GM21723 (cell line): ENCODE measurements around the gene TMCO4.

Experiments used
- ATAC-seq: cut with Tn5 transposase; IDR thresholded peaks from one replicate; pipeline ENCODE4 v1.9.1; 2021; ENCODE audit warnings: mild to moderate bottlenecking, moderate library complexity; ENCODE audit not compliant: unreplicated experiment

Gene TMCO4

DNA sequence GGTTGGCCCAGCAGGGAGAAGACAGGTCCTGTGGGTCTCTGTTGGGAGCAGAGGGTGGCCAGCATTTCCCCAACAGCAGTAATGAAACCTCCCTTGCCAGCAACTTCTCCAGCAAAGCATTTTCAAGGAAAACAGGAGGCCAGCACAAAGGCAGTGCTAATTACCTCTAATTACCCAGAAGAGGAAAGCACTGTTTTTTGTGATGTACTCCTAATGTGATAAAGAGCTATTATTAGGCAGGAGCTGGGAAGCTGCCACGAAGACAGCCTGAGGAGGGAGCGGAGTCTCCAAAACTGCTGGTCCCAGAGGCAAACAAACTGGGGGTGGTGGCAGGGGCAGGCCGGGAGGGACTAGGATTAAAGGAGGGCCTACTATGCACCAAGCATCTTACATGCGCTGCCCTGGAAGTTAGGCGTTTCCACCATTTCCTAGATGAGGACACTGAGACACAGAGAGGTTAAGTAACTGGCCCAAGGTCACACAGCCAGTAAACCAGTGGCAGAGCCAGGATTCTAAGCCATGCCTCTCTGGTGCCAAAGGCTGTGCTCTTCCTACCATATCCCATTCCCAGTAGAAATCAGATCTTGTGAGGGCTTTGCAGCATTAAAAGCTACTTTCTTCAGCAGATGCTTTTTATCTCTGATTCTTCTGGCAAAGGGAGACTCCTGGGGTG lies 110.5 kb downstream of the TMCO4 start:
- ATAC-seq = no peak

DNA sequence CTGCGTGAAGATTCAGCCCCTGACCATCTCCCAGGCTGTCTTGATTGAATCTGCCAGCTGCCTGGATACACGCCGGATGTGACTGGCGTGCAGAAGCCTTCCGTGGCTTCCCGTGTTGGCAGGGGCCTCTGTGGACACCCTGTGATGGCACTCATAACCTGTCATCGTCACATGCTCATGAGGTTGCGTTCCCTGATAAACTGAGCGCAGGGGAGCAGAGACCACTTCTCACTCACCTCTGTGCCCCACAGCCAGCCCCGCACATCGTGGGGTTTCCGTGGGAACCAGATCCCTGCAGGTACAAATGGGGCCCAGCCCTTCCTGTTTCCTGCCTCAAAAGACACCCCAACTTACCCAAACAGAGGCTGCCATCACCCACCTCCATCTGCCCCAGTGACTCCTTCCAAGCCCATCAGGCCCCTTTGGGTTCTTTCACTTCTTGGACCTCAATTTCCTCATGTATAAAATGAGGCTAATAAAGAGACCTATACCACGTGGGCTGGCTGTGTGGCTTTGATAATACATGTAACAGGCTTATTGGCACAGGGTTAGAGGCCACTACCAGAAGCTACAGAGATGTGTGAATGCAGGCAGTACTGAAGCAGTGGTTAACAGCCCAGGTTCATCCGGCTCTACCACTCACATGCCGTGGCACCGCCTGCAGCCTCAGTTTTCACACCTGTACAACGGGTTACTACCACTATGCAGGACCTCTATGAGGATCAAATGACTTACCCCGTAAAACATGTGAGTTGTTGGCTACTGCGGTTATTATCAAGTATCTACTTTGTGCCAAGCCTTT lies 111.5 kb downstream of the TMCO4 start:
- ATAC-seq = no peak

DNA sequence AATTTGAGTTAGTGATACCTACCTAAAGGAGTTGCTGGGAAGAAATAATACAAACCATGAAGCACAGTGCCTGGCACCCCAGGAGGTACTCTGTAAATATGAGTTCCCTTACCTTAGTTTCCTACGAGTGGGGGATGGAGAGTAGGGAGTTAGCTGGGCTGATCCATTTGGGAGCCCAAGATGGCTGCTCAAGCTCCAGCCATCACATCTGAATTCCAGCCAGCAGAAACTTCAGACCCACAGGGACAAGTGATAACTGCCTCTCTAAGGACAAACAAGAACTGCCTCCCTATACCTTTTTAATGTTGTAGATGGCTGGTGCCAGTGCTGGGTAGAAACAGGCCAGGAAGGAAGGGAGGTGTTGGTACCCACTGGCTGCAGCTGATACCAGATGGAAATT lies 112.3 kb downstream of the TMCO4 start:
- ATAC-seq = no peak

DNA sequence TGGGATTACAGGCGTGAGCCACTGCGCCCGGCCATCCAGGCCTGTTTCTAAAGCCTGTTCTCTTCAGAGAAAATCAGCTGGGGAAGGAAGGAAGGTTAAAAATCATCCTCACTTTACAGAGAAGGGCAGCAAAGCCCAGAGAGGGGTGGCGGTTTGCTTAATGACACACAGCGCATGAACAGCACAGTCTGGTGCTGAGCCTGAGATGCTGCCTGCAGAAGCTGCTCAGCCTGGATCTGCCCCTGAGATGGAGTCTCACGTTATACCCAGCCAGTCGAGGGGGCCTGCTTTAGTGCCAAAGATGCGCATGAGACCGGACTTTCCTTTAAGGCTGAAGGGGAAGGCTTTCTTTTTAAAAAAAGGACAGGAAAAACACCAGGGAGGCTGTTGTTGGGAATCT lies 113.7 kb downstream of the TMCO4 start:
- ATAC-seq = no peak

DNA sequence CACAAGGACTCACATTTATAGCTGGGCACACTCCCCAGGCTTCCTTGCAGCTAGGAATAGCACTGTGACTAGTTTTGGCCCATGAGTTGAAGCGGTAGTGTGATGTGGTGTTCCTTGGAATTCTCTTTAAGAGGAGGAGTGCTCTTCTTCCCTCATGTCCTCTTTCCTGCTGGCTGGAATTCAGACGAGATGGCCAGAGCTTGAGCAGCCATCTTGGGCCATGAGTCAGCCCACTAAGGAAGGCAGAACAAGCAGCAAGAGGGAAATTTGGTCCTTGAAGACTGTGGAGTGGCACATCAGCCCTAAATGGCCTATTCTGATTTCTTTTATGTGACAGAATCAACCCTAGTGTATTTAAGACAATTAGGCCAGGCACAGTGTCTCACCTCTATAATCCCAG lies 115.0 kb downstream of the TMCO4 start:
- no peak for ATAC-seq

DNA sequence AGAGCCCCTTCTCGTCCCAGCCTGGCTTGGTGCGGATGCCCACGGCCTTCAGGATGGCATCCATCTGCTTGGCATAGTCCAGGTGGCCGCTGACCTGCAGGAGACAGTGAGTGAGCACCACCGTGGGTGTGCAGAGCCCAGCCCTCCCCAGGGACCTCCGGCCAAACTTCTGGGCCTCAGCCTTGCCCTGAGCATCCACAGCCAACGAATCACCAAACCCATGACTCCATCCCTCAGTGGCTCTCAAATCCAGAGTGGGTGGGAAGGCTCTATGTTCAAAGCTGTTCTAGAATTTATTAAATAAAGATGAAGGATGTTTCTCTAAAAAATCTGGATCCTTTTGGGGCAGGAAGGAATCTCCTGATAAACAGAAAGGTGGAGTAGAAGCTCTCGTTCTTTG lies 116.4 kb downstream of the TMCO4 start:
- ATAC-seq = no peak

DNA sequence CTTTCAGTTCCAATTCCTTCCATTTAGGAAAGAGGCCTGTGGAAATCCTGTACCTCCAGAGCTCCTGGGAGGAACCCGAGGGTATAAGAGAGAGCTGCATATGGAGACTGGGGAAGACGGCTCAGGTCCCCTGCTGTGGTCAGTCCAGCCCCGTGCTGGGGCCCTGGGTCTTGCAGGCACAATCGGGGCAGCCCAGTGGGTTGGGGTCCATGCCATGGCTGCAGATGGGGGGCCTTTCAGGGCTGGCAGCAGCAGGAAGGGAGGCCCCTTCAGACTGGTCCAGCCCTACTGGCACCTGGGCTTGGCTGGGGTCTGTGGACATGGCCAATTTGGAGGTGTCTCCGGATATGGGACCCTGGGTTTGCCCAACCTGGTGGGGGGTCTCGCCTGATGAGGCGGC lies 116.8 kb downstream of the TMCO4 start:
- ATAC-seq = no peak

DNA sequence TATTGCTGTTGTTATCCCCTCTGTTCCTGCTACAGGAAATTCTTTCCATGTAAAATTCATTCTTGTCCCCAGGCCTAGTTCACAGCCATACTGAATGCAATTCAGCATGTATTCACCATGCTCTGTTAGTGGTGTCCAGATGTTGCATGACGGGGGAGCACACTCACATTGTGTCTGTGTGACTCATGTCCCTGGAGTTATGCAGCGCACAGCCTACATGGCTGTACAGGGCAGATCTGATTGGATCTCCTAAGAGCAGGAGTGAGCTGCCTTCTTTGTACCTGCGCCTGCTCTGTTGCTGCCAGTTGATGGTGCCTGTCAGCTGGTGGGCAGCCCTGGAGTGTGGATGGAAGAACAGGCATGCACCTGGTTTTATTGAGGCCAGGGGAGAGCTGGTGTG lies 117.5 kb downstream of the TMCO4 start:
- no peak for ATAC-seq

DNA sequence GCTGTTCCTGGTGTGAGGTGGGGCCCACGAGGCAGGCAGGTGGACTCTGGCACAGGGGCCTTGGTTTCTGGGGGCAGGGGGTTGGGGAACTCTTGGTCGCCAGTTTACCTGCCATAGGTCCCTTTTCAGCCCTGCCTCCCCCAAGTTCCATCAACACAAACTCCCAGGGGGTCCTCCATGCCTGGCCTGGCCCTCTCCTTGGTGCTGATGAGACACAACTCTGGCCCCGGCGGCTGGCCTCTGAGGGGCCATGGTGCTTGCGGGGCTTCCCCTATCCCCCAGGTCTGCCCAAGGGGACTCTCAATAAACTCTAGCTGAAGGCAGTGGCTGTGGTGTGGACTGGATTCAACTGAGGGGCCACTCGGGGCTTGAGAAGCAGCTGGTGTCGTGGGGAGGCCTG lies 119.1 kb downstream of the TMCO4 start:
- no peak for ATAC-seq

DNA sequence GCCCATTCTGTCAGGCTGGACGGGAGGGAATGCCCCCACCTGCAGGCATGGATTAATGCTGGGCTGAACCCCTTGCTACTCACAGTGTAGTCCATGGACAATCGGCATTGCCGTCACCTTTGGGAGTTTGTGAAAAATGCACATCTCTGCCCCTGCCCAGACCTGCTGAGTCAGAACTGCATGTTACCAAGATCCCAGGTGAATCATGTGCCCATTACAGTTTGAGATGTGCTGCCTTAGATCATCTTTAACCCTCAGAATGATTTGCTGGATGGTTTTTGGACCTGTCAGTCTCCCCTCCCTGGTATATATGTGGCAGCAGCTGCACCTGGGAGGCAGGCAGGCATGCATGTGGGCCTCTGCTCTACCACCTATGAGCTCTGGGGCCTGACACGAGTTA lies 120.0 kb downstream of the TMCO4 start:
- no peak for ATAC-seq

DNA sequence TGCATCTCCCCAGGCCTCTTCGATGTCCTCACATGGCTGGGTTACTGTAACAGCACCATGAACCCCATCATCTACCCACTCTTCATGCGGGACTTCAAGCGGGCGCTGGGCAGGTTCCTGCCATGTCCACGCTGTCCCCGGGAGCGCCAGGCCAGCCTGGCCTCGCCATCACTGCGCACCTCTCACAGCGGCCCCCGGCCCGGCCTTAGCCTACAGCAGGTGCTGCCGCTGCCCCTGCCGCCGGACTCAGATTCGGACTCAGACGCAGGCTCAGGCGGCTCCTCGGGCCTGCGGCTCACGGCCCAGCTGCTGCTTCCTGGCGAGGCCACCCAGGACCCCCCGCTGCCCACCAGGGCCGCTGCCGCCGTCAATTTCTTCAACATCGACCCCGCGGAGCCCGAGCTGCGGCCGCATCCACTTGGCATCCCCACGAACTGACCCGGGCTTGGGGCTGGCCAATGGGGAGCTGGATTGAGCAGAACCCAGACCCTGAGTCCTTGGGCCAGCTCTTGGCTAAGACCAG lies 120.7 kb downstream of the TMCO4 start:
- ATAC-seq = no peak

DNA sequence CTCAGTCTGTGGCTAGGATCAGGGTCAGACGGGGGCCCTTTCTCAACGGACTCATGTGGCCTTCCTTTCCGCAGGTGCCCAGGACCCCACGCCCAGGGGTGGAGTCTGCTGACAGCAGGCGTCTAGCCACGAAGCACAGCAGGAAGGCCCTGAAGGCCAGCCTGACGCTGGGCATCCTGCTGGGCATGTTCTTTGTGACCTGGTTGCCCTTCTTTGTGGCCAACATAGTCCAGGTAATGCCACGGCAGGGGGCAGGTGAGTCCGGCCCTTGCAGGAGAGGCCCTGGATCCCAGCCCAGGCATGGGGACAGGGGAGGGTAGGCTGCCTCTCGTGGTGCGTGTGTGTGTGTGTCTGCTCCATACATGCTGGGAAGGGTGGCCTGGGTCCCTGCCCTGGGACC lies 121.2 kb downstream of the TMCO4 start:
- ATAC-seq = no peak

DNA sequence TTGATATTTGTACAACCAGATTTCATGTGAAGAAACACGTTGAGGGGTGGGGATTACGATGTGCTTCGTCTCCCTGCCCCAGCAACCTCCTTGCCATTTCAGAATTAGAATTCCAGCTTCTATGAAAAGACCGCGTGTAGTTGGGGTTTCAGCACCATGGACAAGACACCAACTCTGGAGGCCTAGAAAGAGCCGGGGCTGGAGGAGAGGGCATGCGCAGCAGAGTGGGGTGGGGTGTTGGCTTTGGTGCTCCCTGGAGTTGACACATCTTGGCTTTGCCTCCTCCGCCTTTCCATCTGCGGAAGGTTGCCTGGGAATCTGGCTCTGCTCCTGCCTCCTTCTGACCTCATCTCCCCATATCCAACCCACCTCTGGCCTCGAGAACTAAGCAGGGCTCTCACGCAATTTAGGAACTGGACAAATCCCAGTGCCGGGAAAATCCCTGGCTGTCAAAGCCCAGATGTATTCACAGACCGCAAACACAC lies 123.2 kb downstream of the TMCO4 start:
- no peak for ATAC-seq

DNA sequence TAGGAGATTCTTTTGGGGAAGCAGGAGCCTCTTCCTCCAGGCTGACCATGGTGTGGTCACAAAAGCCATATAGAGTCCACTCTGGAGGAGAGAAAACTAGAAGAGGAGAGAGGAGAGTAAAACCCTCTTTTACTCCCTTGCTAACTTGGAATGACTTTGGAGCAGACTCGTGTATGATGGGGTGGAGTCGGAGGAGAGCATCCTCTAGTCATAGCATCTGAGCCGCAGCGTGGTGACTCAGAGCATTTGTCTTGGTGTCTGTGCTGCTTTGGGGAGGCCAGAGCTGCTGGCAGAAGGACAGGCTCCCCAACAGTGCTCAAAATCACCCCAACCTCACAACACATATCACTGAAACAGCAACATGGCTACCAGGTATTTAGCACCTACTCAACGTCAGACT lies 123.9 kb downstream of the TMCO4 start:
- ATAC-seq = no peak

DNA sequence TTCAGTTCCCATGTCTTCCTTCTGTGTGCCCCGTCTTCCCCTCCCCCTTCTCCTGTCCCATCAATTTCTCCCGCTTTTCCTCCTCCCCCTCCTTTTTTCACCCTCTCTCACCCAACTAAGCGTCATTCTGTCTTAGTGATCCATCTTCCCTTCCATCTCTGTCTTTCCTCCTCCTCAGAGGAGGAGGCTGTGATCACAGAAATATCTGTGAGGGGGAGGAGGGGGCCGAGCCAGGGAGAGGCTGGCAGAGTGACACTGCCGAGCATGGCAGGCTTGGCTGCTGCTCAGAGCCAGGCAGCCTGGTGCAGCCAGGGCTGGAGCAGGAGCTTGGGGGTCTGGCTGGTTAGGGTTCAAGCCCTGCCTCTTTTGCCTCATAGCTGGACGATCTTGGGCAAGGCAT lies 127.5 kb downstream of the TMCO4 start:
- no peak for ATAC-seq

DNA sequence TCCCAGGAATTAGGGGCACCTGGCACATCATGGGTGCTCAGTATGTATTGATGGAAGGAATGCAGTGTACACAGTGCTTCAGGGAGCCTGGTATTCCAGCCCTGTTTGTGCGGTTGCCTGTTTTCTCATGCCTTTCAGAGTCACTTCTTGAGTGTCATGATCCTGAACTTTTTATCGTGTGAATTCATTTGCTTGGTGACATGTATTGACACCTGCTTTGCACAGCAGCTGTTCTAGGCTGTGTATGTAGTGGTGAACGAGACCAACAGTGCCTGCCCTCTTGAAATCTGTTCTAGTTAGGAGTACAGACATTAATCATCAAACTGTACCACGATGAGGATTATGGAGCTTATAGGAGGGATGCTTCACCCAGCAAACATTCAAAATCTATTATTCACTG lies 128.9 kb downstream of the TMCO4 start:
- no peak for ATAC-seq

DNA sequence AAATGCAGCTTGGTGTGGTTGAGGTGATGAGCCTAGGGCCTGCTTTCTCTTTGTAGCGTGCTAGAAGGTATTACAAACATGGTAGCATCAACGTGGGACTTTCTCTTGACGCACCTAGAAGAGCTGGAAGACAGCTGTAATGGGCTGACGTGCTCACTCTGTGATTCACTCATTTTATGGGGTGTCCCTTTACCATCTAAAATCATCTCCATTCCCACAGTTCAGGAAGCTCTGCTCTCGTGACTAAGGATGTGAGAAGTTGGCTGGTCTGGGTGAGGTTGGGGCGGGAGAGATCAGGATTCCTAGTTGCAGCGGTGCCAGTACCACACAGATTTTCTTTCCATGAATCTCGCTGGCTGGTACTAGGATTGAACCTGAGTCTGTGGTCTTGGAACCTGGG lies 130.8 kb downstream of the TMCO4 start:
- no peak for ATAC-seq

DNA sequence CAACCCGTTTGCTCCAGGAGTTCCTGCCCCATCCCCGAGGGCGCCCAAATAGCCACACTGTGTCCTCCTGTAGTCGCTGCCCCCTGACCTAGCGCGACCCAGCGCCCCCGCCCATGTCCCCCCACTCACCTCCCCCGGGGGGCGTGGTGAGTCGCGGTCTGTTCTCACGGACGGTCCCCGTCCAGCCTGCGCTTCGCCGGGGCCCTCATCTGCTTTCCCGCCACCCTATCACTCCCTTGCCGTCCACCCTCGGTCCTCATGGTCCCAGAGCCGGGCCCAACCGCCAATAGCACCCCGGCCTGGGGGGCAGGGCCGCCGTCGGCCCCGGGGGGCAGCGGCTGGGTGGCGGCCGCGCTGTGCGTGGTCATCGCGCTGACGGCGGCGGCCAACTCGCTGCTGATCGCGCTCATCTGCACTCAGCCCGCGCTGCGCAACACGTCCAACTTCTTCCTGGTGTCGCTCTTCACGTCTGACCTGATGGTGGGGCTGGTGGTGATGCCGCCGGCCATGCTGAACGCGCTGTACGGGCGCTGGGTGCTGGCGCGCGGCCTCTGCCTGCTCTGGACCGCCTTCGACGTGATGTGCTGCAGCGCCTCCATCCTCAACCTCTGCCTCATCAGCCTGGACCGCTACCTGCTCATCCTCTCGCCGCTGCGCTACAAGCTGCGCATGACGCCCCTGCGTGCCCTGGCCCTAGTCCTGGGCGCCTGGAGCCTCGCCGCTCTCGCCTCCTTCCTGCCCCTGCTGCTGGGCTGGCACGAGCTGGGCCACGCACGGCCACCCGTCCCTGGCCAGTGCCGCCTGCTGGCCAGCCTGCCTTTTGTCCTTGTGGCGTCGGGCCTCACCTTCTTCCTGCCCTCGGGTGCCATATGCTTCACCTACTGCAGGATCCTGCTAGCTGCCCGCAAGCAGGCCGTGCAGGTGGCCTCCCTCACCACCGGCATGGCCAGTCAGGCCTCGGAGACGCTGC lies 133.9 kb downstream of the TMCO4 start:
- ATAC-seq = no peak

DNA sequence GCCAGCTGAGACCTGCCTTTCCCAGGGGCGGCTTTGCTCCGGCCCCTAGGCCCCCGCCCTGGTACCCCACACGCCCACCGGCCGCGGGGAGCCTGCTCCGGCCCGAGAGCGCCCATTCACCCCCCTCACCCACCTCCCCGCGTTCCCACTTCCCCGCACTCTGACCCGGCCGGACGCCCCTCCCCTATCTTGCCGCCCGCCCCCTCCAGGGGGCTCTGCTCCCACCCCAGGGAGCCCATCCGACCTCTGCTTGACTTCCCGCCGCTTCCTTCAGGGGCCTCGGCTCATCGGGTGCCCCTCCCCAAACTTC lies 134.6 kb downstream of the TMCO4 start:
- ATAC-seq = no peak

DNA sequence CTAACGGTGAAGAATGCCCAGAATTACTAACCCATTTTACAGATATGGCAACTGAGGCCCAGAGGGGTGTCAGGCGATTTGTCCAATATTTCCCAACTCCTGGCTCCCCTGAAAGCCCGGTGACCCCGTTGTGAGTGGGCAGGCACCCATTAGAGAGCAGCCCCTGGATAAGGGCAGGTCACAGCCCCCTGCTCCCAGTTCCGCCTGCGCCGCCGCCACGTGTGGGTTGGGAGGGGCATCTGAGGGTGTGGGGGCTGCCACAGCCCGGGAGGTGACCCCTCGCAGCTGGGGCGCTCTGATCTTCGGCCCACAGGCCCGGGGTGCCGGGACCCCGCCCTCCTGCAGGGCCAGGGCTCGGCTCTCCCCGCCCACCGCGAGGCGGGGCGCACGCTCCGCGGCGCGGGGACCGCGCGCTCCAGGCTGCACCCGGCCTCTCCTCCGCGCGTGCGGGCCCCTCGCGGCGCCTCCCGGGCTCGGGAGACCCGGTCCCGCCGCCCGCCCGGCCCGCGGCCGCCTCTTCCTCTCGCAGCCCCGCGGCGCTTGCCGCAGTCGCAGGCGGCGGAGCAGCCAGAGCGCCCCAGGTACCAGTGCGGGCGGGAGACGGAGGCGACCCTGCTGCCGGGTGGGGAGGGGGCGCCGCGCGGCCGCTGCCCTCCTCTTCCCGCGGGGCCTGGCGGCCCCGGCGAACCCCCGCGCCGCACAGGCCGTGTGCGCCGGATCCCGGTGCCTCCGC lies 135.1 kb downstream of the TMCO4 start, which contains the start of gene HTR6:
TSS of gene HTR6 (plus strand) at position 423 of the 733 bp plus-strand sequence. CDS start 879 bp downstream, outside the sequence.
- ATAC-seq = no peak
